ENCODE measurements around the gene ZDHHC24. TPM values are rescaled to one million over a fixed set of nuclear protein-coding genes. Genes with fewer than 3 reads are reported as not detected.

ZDHHC24 gene
- total RNA-seq, 1 experiment from 2014 or later: 10.5 TPM

GRCh38 chr11:66547662-66548009 is 1.8 kb upstream of the ZDHHC24 start:
- Histone ChIP-seq H4K20me1 (ENCODE audit: insufficient read depth) (no peaks in the 10 kb centered on the region), H3K79me2 (ENCODE audit: insufficient read depth, low read length) (no peaks in the 10 kb centered on the region), H2AFZ (ENCODE audit: low read depth, low read length, poor library complexity, severe bottlenecking) (no peak overlapping the region), H3K9ac (ENCODE audit: low read length) (no peak overlapping the region), H3K27me3 (ENCODE audit: insufficient read depth, low read length) (no peaks in the 10 kb centered on the region), H3K36me3 (ENCODE audit: control insufficient read depth in 1 of 2, insufficient read depth in 2 of 2, low read length in 2 of 2) (no peaks in the 10 kb centered on the region), H3K4me1 (ENCODE audit: control insufficient read depth in 1 of 2, insufficient read depth in 2 of 2, low read length in 2 of 2) (peaks cover 0 to 12% of the 10 kb centered on the region in 2 experiments; a peak in 2 of 4 replicates), H3K4me2 (ENCODE audit: low read length) (no peak overlapping the region), H3K9me3 (ENCODE audit: control insufficient read depth in 1 of 2, insufficient read depth in 1 of 2, low read depth in 1 of 2, low read length in 2 of 2) (no peaks in the 10 kb centered on the region), H3K9me2 (ENCODE audit: insufficient read depth) (no peaks in the 10 kb centered on the region), H3K4me3 (replicated peaks in 1 of 2; ENCODE audit: low read depth in 1 of 2, low read length in 2 of 2) (no peak overlapping the region), H3K27ac (ENCODE audit: low read depth, low read length) (no peak overlapping the region)
- DNase-seq (ENCODE audit: low read depth, low spot score) (no peak), ATAC-seq (no peak)
- TF ChIP-seq ATF3 (IDR thresholded peaks at IDR 0.05): no peak
- no peak for TF ChIP-seq CEBPB (IDR thresholded peaks at IDR 0.05; ENCODE audit: low read depth)
- no peak for TF ChIP-seq MAX (IDR thresholded peaks at IDR 0.05)
- no peak for TF ChIP-seq RAD21 (IDR thresholded peaks at IDR 0.05; ENCODE audit: low read depth)
- no peak for TF ChIP-seq ELF1 (IDR thresholded peaks at IDR 0.05; ENCODE audit: borderline replicate concordance, low read depth)
- TF ChIP-seq SP1 (IDR thresholded peaks at IDR 0.05; ENCODE audit: low read depth): no peak
- TF ChIP-seq POLR2AphosphoS5 (IDR thresholded peaks at IDR 0.05; ENCODE audit: low read depth, low read length): no peak
- no peak for TF ChIP-seq FOSL1 (IDR thresholded peaks at IDR 0.05; ENCODE audit: low read depth)
- no peak for TF ChIP-seq ZBTB33 (IDR thresholded peaks at IDR 0.05; ENCODE audit: extremely low read depth, insufficient replicate concordance, low read length)
- TF ChIP-seq ZNF274 (IDR thresholded peaks at IDR 0.05; ENCODE audit: low read depth, low read length): no peak
- no peak for TF ChIP-seq JUND (IDR thresholded peaks at IDR 0.05)
- TF ChIP-seq REST (IDR thresholded peaks at IDR 0.05; ENCODE audit: low read depth): no peak
- no peak for TF ChIP-seq EZH2 (IDR thresholded peaks at IDR 0.05)
- no peak for TF ChIP-seq EGR1 (IDR thresholded peaks at IDR 0.05; ENCODE audit: low read depth)
- no peak for TF ChIP-seq ZFX (IDR thresholded peaks at IDR 0.05)
- no peak for TF ChIP-seq YY1 (IDR thresholded peaks at IDR 0.05; ENCODE audit: extremely low read depth, insufficient replicate concordance, low read depth, low read length)
- TF ChIP-seq EZH2phosphoT487 (IDR thresholded peaks at IDR 0.05; ENCODE audit: borderline replicate concordance): no peak
- no peak for TF ChIP-seq SIN3A (IDR thresholded peaks at IDR 0.05; ENCODE audit: low read depth)
- no peak for TF ChIP-seq CTCF (IDR thresholded peaks at IDR 0.05 in 2 of 3, conservative IDR thresholded peaks at IDR 0.05 in 1 of 3; ENCODE audit: borderline replicate concordance in 1 of 3, insufficient read depth in 1 of 3, low read depth in 2 of 3, low read length in 2 of 3)
- no peak for TF ChIP-seq SRF (IDR thresholded peaks at IDR 0.05; ENCODE audit: low read depth)
- RAD21 ChIA-PET (ENCODE audit: low non-redundant PET in 1 of 2, low total read pairs in 2 of 2, uncharacterized antibody in 2 of 2, unreplicated experiment in 2 of 2): no interaction called here
- CTCF ChIA-PET: no interaction called here
- BruUV-seq (replicated peaks): no TSS peak
- POLR2A ChIA-PET: no interaction called here
- intact Hi-C loops (cut with micrococcal nuclease): no loop called here

Measured in HCT116 (cell line).